Astrocyte of the spinal cord (primary cell): ENCODE data around the gene BLID.
A peak's percentile ranks its signal among the peaks of the same experiment; 100 is the strongest.

ENCODE experiments used
- DNase-seq: peaks from one replicate; pipeline ENCODE4 v3.0.0; 2011; ENCODE audit warnings: low read depth, low spot score
- H3K4me3 ChIP-seq: 2 replicates; pipeline ENCODE4 v1.5.1; 2011; ENCODE audit warnings: low read depth, mild to moderate bottlenecking, low read length, moderate library complexity
- in situ Hi-C: cut with HindIII; loops from 2 replicates; pipeline ENCODE4 v1.10.0; 2017; ENCODE audit warnings: low sequenced_read_pairs
- TF ChIP-seq, protein P1 (sequence below): IDR thresholded peaks from 2 replicates; pipeline ENCODE4 v1.5.1; 2012; ENCODE audit warnings: low read depth, mild to moderate bottlenecking, low read length, inconsistent platforms

The BLID gene

DNA sequence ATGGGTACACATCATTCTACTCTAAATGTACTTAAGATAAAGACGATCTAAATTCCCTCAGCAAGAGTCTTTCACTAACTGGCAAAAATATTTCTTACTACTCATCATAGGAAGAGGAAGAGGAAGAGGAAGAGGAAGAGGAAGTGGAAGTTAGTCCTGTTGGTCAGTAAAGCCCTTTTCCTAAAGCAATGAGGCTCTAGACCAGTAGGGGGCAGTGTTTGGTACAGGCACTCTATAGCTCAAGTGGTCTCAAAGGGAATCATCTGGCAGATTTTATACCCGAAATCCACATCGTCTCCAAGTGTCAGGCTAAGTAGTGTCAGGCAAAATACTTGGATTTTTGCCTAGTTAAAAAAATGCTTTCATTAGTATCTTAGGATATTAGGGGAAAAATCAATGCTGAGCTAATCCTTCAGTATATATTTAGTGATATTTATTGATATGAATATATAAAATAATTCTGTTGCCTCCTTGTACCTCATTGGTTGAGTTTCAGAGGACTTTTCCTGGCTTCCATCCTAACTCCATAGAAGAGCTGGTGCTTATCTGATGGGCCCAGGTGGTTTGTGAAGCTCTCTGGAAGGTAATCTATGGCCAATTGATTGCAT is 7.7 kb downstream of the BLID start:
- TF ChIP-seq, protein P1, sequence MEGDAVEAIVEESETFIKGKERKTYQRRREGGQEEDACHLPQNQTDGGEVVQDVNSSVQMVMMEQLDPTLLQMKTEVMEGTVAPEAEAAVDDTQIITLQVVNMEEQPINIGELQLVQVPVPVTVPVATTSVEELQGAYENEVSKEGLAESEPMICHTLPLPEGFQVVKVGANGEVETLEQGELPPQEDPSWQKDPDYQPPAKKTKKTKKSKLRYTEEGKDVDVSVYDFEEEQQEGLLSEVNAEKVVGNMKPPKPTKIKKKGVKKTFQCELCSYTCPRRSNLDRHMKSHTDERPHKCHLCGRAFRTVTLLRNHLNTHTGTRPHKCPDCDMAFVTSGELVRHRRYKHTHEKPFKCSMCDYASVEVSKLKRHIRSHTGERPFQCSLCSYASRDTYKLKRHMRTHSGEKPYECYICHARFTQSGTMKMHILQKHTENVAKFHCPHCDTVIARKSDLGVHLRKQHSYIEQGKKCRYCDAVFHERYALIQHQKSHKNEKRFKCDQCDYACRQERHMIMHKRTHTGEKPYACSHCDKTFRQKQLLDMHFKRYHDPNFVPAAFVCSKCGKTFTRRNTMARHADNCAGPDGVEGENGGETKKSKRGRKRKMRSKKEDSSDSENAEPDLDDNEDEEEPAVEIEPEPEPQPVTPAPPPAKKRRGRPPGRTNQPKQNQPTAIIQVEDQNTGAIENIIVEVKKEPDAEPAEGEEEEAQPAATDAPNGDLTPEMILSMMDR, result peak; percentile 78
- no peak overlapping the region for H3K4me3 ChIP-seq
- peak; percentile 60 for DNase-seq
- in situ Hi-C loops, result no loop called here

DNA sequence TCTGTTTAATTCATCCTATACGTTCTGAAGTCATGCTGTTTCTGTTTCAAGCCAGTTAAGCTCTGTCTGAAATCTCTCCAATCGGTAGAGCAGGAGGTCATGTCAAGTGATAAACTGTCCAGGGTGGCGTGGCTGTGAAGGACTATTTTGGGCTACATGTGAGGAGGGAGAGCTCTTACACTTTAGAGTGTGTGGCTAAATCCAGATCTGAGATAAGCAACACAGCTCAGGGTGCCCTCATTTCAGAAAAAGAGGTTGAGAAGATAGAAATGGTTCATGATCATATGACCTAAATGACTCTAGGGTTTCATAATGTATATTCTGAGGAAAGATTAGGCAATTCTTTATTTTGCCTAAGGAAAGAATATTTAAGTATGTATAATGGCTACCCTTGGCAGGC is 8.4 kb downstream of the BLID start:
- in situ Hi-C loops, result no loop called here
- TF ChIP-seq, protein P1, result no peak

DNA sequence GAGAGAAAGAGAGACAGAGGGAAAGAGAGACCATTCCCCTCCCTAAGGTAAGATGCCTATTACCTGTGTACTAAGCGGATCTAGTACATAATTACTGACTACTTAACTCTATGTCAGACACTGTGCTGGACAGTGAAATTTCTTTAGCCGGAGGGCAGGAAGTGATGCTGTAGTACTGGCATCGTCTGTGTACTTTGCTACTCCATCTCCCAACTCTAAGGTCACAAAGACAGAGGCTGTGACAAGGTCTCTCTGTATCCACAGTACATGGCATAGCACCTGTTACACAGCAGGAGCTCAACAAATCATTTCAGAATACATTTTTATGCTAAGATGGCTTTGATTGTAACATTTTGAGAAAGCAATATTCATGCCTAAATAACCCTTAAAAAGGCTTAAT is 9.0 kb downstream of the BLID start:
- DNase-seq, result no peak
- no peak overlapping the region for H3K4me3 ChIP-seq
- TF ChIP-seq, protein P1, result no peak
- in situ Hi-C loops, result no loop called here

More for the DNA sequence above, 8.4 kb downstream of the BLID start:
- no peak for DNase-seq
- H3K4me3 ChIP-seq, result no peak overlapping the region

DNA sequence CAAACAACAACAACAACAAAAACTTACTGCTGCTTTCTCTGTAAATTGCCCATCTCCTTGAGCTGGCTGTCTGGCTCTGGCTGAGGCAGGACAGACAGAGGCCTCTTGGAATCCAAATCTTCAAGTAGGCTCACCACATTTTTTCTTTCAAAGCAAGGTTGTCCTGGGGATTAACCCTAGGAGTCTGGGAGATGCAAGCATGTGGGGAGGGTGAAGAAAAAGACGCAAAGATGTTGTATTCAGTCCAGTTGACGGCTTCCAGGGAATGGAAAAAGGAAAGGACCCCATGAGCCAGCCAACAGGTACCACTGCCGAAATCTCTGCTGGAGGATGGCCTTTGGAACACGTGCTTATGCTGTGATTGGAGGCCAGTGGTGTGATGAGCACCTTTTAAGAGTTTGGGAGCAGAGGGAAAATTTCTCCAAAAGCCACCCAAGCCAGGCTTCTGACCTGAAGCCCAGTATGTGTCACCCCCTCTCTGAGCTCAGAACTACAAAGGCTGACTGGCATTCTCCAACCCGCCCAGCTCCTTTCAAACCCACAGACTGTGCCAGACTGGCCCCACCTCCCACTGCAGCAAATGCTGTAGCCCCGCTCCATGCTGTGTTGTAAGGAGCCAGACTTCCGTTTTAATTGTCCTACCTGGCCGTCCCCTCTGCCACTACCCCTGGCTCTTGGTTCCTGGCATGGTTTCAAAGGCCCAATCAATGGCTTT is 10.8 kb downstream of the BLID start:
- no peak overlapping the region for H3K4me3 ChIP-seq
- TF ChIP-seq, protein P1, result no peak
- in situ Hi-C loops, result no loop called here
- no peak for DNase-seq

DNA sequence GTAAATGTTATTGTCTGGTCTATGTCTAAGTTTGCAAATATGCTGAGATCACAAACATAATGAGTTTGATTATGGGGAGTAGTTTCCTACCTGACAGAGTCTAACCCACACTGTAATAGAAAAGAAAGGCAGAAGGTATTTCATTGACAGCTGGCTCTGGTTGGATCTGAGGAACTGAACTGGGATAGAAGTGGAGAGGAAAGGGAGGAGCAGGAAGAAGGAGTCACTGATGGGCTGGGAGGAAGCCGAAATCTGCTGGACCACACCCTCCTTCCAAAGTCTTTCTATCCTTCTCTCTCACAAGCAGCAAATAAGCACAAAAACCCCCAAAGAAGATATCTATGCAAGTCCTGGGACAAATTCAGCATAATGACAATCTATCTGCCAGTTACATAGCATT is 11.7 kb downstream of the BLID start:
- TF ChIP-seq, protein P1, result no peak
- no peak for DNase-seq
- H3K4me3 ChIP-seq, result no peak overlapping the region
- in situ Hi-C loops, result no loop called here

DNA sequence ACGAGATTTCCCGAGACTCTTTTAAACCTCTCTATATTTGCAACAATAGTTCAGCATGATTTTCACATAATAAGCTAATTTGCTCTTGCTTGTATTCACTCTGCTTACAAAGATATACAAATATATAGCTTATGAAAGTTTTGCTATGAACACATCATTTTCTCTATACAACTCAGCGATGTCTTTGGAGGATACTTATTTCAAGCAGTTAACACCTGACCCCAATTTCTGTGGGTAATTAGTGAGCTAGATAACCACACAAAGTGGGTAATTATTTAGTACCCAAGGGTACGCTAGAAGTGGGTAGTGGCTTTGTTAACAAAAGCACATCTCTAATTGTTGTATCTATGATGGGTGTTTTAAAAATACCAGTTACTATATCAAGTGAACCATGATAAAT is 12.3 kb downstream of the BLID start:
- no peak for DNase-seq
- TF ChIP-seq, protein P1, result no peak
- H3K4me3 ChIP-seq, result no peak overlapping the region
- in situ Hi-C loops, result no loop called here
